HCT116 (cell line): ENCODE measurements around the gene S100A7A. TPM values are rescaled to one million over a fixed set of nuclear protein-coding genes. Genes with fewer than 3 reads are reported as not detected.

Experiments used
- ATAC-seq: fragments of 200-7000 bp; cut with Tn5 transposase; 2 replicates; pipeline ENCODE4 v1.9.1; 2020; ENCODE audit warnings: mild to moderate bottlenecking, moderate library complexity
- BruUV-seq: library from RNA; stranded (reverse); fragments of 400-500 nt; replicated peaks from 2 replicates; lab custom pipeline; 2021; lab: Mats Ljungman, UMichigan
- CTCF ChIA-PET: fragments of 300-600 bp; sonication (Branson Sonifier 250); formaldehyde crosslinking; loops from one replicate; lab custom pipeline; 2021; ENCODE audit warnings: antibody characterized with exemption; lab: Charles Lee
- POLR2A ChIA-PET: fragments of 300-600, 350-600 bp; sonication (Branson Sonifier 250); formaldehyde crosslinking; loops from one replicate; lab custom pipeline; 2021; ENCODE audit warnings: antibody characterized with exemption; lab: Charles Lee
- RAD21 ChIA-PET, 2 experiments: fragments of 300-600 bp; sonication (Branson Sonifier 250); formaldehyde crosslinking; loops; one replicate each; lab custom pipeline; 2023; ENCODE audit warnings: low total read pairs in 2 of 2; ENCODE audit not compliant: uncharacterized antibody in 2 of 2, unreplicated experiment in 2 of 2, low non-redundant PET in 1 of 2; lab: Charles Lee
- DNase-seq: peaks from one replicate; pipeline ENCODE4 v3.0.0-alpha.2; 2010; ENCODE audit warnings: low read depth, low spot score
- H2AFZ ChIP-seq: fragments of 200-600 bp; shearing (Covaris generic), sonication (generic); 2 replicates; pipeline ENCODE4 v1.6.1; 2017; ENCODE audit warnings: low read depth, mixed run types, mixed read lengths, antibody characterized with exemption, low read length; ENCODE audit not compliant: poor library complexity, severe bottlenecking
- H3K27ac ChIP-seq: 2 replicates; pipeline ENCODE4 v1.5.1; 2012; ENCODE audit warnings: low read depth, low read length
- H3K27me3 ChIP-seq: fragments of 200-600 bp; sonication (generic); 2 replicates; pipeline ENCODE4 v1.6.1; 2016; ENCODE audit warnings: mixed run types, low read length, mixed read lengths; ENCODE audit not compliant: insufficient read depth
- H3K36me3 ChIP-seq, 2 experiments: fragments of 200-500 bp in 1 of 2; fragments of 200-600 bp in 1 of 2; sonication (Bioruptor generic) in 1 of 2; sonication (generic) in 1 of 2; 2 replicates each; pipeline versions ENCODE4 v1.5.1 to v1.6.1; 2014 to 2016; ENCODE audit warnings: low read length in 2 of 2, inconsistent platforms in 1 of 2, mixed read lengths in 1 of 2, mixed run types in 1 of 2; ENCODE audit not compliant: insufficient read depth in 2 of 2, control insufficient read depth in 1 of 2
- H3K4me1 ChIP-seq, 2 experiments: fragments of 200-600 bp in 1 of 2; sonication (generic) in 1 of 2; 2 replicates each; pipeline versions ENCODE4 v1.5.1 to v1.6.1; 2012 to 2017; ENCODE audit warnings: low read length in 2 of 2, inconsistent platforms in 1 of 2, mild to moderate bottlenecking in 1 of 2, mixed read lengths in 1 of 2, mixed run types in 1 of 2, moderate library complexity in 1 of 2; ENCODE audit not compliant: insufficient read depth in 2 of 2, control insufficient read depth in 1 of 2
- H3K4me2 ChIP-seq: fragments of 200-600 bp; sonication (generic); 2 replicates; pipeline ENCODE4 v1.6.1; 2017; ENCODE audit warnings: mixed run types, low read length, mixed read lengths
- H3K4me3 ChIP-seq, 2 experiments: fragments of 200-600 bp in 1 of 2; sonication (generic) in 1 of 2; replicated peaks in 1 of 2; 2 replicates each; pipeline ENCODE4 v1.5.1; 2011 to 2016; ENCODE audit warnings: low read length in 2 of 2, control low read depth in 1 of 2, low read depth in 1 of 2, mild to moderate bottlenecking in 1 of 2, mixed read lengths in 1 of 2, mixed run types in 1 of 2
- H3K79me2 ChIP-seq: fragments of 200-600 bp; sonication (generic); 2 replicates; pipeline ENCODE4 v1.6.1; 2017; ENCODE audit warnings: mild to moderate bottlenecking, mixed run types, low read length, moderate library complexity, mixed read lengths; ENCODE audit not compliant: insufficient read depth
- H3K9ac ChIP-seq: fragments of 200-600 bp; sonication (generic); 2 replicates; pipeline ENCODE4 v1.6.1; 2016; ENCODE audit warnings: low read length, mixed read lengths
- H3K9me2 ChIP-seq: fragments of 200-600 bp; sonication (generic), shearing (Covaris generic); 2 replicates; pipeline ENCODE4 v1.6.1; 2017; ENCODE audit warnings: mixed run types, mild to moderate bottlenecking, moderate library complexity; ENCODE audit not compliant: insufficient read depth
- H3K9me3 ChIP-seq, 2 experiments: fragments of 200-500 bp in 1 of 2; fragments of 200-600 bp in 1 of 2; sonication (Bioruptor generic) in 1 of 2; sonication (generic) in 1 of 2; 2 replicates each; pipeline ENCODE4 v1.6.1; 2014 to 2017; ENCODE audit warnings: low read length in 2 of 2, mixed read lengths in 2 of 2, inconsistent platforms in 1 of 2, low read depth in 1 of 2, mild to moderate bottlenecking in 1 of 2, mixed run types in 1 of 2, moderate library complexity in 1 of 2; ENCODE audit not compliant: control insufficient read depth in 1 of 2, insufficient read depth in 1 of 2
- H4K20me1 ChIP-seq: fragments of 200-600 bp; sonication (generic), shearing (Covaris generic); 2 replicates; pipeline ENCODE4 v1.6.1; 2017; ENCODE audit warnings: mixed run types, mild to moderate bottlenecking, moderate library complexity; ENCODE audit not compliant: insufficient read depth
- ATF3 ChIP-seq: IDR thresholded peaks from 2 replicates; pipeline ENCODE4 v1.6.1; 2012
- CBX3 ChIP-seq: IDR thresholded peaks from 2 replicates; pipeline ENCODE4 v1.6.1; 2012; ENCODE audit warnings: low read depth
- CTCF ChIP-seq, 3 experiments: fragments of 200-600 bp in 1 of 3; sonication (generic) in 1 of 3; IDR thresholded peaks in 2 of 3; conservative IDR thresholded peaks in 1 of 3; 2 replicates each; pipeline ENCODE4 v1.5.1; 2012 to 2017; ENCODE audit warnings: low read depth in 2 of 3, low read length in 2 of 3, antibody characterized with exemption in 1 of 3, borderline replicate concordance in 1 of 3, control low read depth in 1 of 3, mild to moderate bottlenecking in 1 of 3, mixed read lengths in 1 of 3, mixed run types in 1 of 3, moderate library complexity in 1 of 3; ENCODE audit not compliant: insufficient read depth in 1 of 3
- EGR1 ChIP-seq: IDR thresholded peaks from 2 replicates; pipeline ENCODE4 v1.6.1; 2012; ENCODE audit warnings: low read depth
- EZH2phosphoT487 ChIP-seq: fragments of 200-600 bp; IDR thresholded peaks from 2 replicates; pipeline ENCODE4 v1.6.1; 2018; ENCODE audit warnings: antibody characterized with exemption, borderline replicate concordance
- MAX ChIP-seq: IDR thresholded peaks from 2 replicates; pipeline ENCODE4 v1.6.1; 2012
- POLR2A ChIP-seq: IDR thresholded peaks from 2 replicates; pipeline ENCODE4 v1.7.0; 2011; ENCODE audit warnings: borderline replicate concordance; ENCODE audit not compliant: insufficient read depth, insufficient read length; ENCODE audit errors: extremely low read depth
- RAD21 ChIP-seq: IDR thresholded peaks from 2 replicates; pipeline ENCODE4 v1.6.1; 2012; ENCODE audit warnings: low read depth, mild to moderate bottlenecking
- REST ChIP-seq: IDR thresholded peaks from 2 replicates; pipeline ENCODE4 v1.6.1; 2012; ENCODE audit warnings: low read depth
- SIN3A ChIP-seq: IDR thresholded peaks from 2 replicates; pipeline ENCODE4 v1.6.1; 2012; ENCODE audit warnings: low read depth
- SP1 ChIP-seq: IDR thresholded peaks from 2 replicates; pipeline ENCODE4 v1.6.1; 2012; ENCODE audit warnings: low read depth
- TCF7L2 ChIP-seq: IDR thresholded peaks from 2 replicates; pipeline ENCODE4 v1.7.0; 2011; ENCODE audit warnings: borderline replicate concordance, inconsistent platforms; ENCODE audit not compliant: insufficient read depth, insufficient read length; ENCODE audit errors: extremely low read depth
- ZBTB33 ChIP-seq: IDR thresholded peaks from 2 replicates; pipeline ENCODE4 v1.6.1; 2011; ENCODE audit warnings: mild to moderate bottlenecking, low read length, moderate library complexity; ENCODE audit not compliant: insufficient replicate concordance; ENCODE audit errors: extremely low read depth
- ZFX ChIP-seq: fragments of 450-650 bp; IDR thresholded peaks from 2 replicates; pipeline ENCODE4 v1.6.1; 2017
- ZNF274 ChIP-seq: fragments of 200-500 bp; sonication (Bioruptor generic); IDR thresholded peaks from 2 replicates; pipeline ENCODE4 v1.6.1; 2014; ENCODE audit warnings: mild to moderate bottlenecking, low read depth, low read length, inconsistent platforms
- intact Hi-C: fragments of 100-400 bp; cut with micrococcal nuclease; formaldehyde crosslinking; loops from 2 replicates; pipeline ENCODE4 v1.10.0; 2022
- total RNA-seq: library from RNA; stranded (reverse); gene quantifications from one replicate; pipeline ENCODE4 v1.2.1, GENCODE V29; 2021; ENCODE audit not compliant: unreplicated experiment

S100A7A gene
- total RNA-seq, 1 experiment from 2014 or later: not detected

GRCh38 chr1:153430166-153430553 lies 13.8 kb downstream of the S100A7A start:
- Histone ChIP-seq H3K27me3 (peaks cover 95% of the 10 kb centered on the region), H3K79me2 (no peaks in the 10 kb centered on the region), H3K4me3 (no peak overlapping the region), H2AFZ (no peak overlapping the region), H3K9me3 (no peaks in the 10 kb centered on the region), H4K20me1 (no peaks in the 10 kb centered on the region), H3K4me1 (no peaks in the 10 kb centered on the region), H3K4me2 (no peak overlapping the region), H3K9ac (no peak overlapping the region), H3K27ac (no peak overlapping the region), H3K36me3 (no peaks in the 10 kb centered on the region), H3K9me2 (no peaks in the 10 kb centered on the region)
- intact Hi-C loops: no loop called here
- DNase-seq: no peak
- ChIA-PET CTCF (no interaction called here), POLR2A (no interaction called here), RAD21 (no interaction called here)
- no peak for ATAC-seq
- TF ChIP-seq REST (no peak), RAD21 (no peak), ZBTB33 (no peak), CBX3 (no peak), EGR1 (no peak), ZFX (no peak), SIN3A (no peak), SP1 (no peak), MAX (no peak), EZH2phosphoT487 (no peak), CTCF (IDR thresholded peaks at IDR 0.05 in 2 of 3, conservative IDR thresholded peaks at IDR 0.05 in 1 of 3; ENCODE audit: borderline replicate concordance in 1 of 3, insufficient read depth in 1 of 3, low read depth in 2 of 3, low read length in 2 of 3) (no peak), ZNF274 (no peak), ATF3 (no peak), TCF7L2 (no peak), POLR2A (no peak)
- no TSS peak for BruUV-seq
